IMR-90 (cell line): ENCODE data around the gene HOXC6. TPM values are rescaled to one million over a fixed set of nuclear protein-coding genes. Genes with fewer than 3 reads are reported as not detected.

Experiments used
- ATAC-seq: fragments of 200-7000 bp; cut with Tn5 transposase; 2 replicates; pipeline ENCODE4 v1.9.1; 2020; ENCODE audit warnings: low read depth, mild to moderate bottlenecking, moderate library complexity
- BruUV-seq: library from RNA; stranded (reverse); fragments of 400-500 nt; replicated peaks from 2 replicates; lab custom pipeline; 2021; lab: Mats Ljungman, UMichigan
- CTCF ChIA-PET: fragments of 300-600 bp; formaldehyde crosslinking; extraction: SDS; loops from one replicate; lab custom pipeline; 2021; ENCODE audit warnings: antibody characterized with exemption; lab: Yijun Ruan, JAX
- POLR2A ChIA-PET: fragments of 300-600 bp; sonication (Branson Sonifier 250); formaldehyde crosslinking; loops from one replicate; lab custom pipeline; 2022; ENCODE audit warnings: antibody characterized with exemption; ENCODE audit not compliant: unreplicated experiment; lab: Charles Lee
- DNase-seq: peaks from one replicate; pipeline ENCODE4 v3.0.0; 2013
- H2AFZ ChIP-seq: replicated peaks from 2 replicates; pipeline ENCODE3; 2013; ENCODE audit warnings: low read length, mild to moderate bottlenecking; ENCODE audit not compliant: poor library complexity
- H2AK5ac ChIP-seq: 2 replicates; pipeline ENCODE4 v1.6.1; 2013; ENCODE audit warnings: low read depth, low read length, inconsistent platforms
- H2AK9ac ChIP-seq: replicated peaks from 2 replicates; pipeline ENCODE3; 2013; ENCODE audit warnings: mild to moderate bottlenecking, low read depth, low read length, moderate library complexity; ENCODE audit not compliant: poor library complexity
- H2BK120ac ChIP-seq: 2 replicates; pipeline ENCODE4 v1.6.1; 2013; ENCODE audit warnings: low read depth, low read length, inconsistent platforms
- H2BK15ac ChIP-seq: 3 replicates; pipeline ENCODE4 v1.6.1; 2013; ENCODE audit warnings: low read depth, low read length, inconsistent platforms
- H2BK20ac ChIP-seq: 2 replicates; pipeline ENCODE4 v1.6.1; 2013; ENCODE audit warnings: low read depth, mild to moderate bottlenecking, inconsistent platforms, low read length, moderate library complexity
- H2BK5ac ChIP-seq: 2 replicates; pipeline ENCODE4 v1.6.1; 2013; ENCODE audit warnings: mild to moderate bottlenecking, low read depth, low read length, inconsistent platforms; ENCODE audit not compliant: poor library complexity, severe bottlenecking
- H3K14ac ChIP-seq: replicated peaks from 2 replicates; pipeline ENCODE4 v1.6.1; 2013; ENCODE audit warnings: low read depth, low read length, inconsistent platforms
- H3K18ac ChIP-seq: 2 replicates; pipeline ENCODE4 v1.6.1; 2013; ENCODE audit warnings: low read depth, low read length, control low read depth
- H3K23ac ChIP-seq: 2 replicates; pipeline ENCODE4 v1.6.1; 2013; ENCODE audit warnings: low read depth, low read length, inconsistent platforms
- H3K27ac ChIP-seq: 2 replicates; pipeline ENCODE4 v1.5.1; 2013; ENCODE audit warnings: mild to moderate bottlenecking, control low read depth, low read length; ENCODE audit not compliant: insufficient read depth
- H3K27me3 ChIP-seq: 2 replicates; pipeline ENCODE4 v1.6.1; 2013; ENCODE audit warnings: low read length; ENCODE audit not compliant: control insufficient read depth, insufficient read depth
- H3K36me3 ChIP-seq: 2 replicates; pipeline ENCODE4 v1.6.1; 2013; ENCODE audit warnings: low read length, mixed read lengths; ENCODE audit not compliant: control insufficient read depth, insufficient read depth
- H3K4ac ChIP-seq: 2 replicates; pipeline ENCODE4 v1.6.1; 2013; ENCODE audit warnings: low read depth, low read length, inconsistent platforms
- H3K4me1 ChIP-seq: 2 replicates; pipeline ENCODE4 v1.6.1; 2013; ENCODE audit warnings: low read length, mixed read lengths; ENCODE audit not compliant: control insufficient read depth, insufficient read depth
- H3K4me2 ChIP-seq: 2 replicates; pipeline ENCODE4 v1.6.1; 2013; ENCODE audit warnings: low read depth, mild to moderate bottlenecking, control low read depth, low read length, moderate library complexity
- H3K4me3 ChIP-seq: 2 replicates; pipeline ENCODE4 v1.5.1; 2013; ENCODE audit warnings: low read depth, mild to moderate bottlenecking, control low read depth, low read length, moderate library complexity; ENCODE audit not compliant: insufficient read depth
- H3K56ac ChIP-seq: 2 replicates; pipeline ENCODE4 v1.6.1; 2013; ENCODE audit warnings: low read length, inconsistent platforms; ENCODE audit not compliant: insufficient read depth; ENCODE audit errors: extremely low read depth
- H3K79me1 ChIP-seq, 2 experiments: 2 replicates each; pipeline ENCODE4 v1.6.1; 2013; ENCODE audit warnings: low read length in 2 of 2, inconsistent platforms in 1 of 2, low read depth in 1 of 2
- H3K9ac ChIP-seq: 2 replicates; pipeline ENCODE4 v1.6.1; 2013; ENCODE audit warnings: low read depth, low read length, control low read depth
- H3K9me1 ChIP-seq: 2 replicates; pipeline ENCODE4 v1.6.1; 2013; ENCODE audit warnings: low read length, inconsistent platforms; ENCODE audit not compliant: insufficient read depth
- H3K9me3 ChIP-seq: 2 replicates; pipeline ENCODE4 v1.6.1; 2013; ENCODE audit warnings: low read length; ENCODE audit not compliant: control insufficient read depth, insufficient read depth
- H4K20me1 ChIP-seq: 2 replicates; pipeline ENCODE4 v1.6.1; 2013; ENCODE audit warnings: low read length, inconsistent platforms; ENCODE audit not compliant: insufficient read depth
- H4K5ac ChIP-seq: 2 replicates; pipeline ENCODE4 v1.6.1; 2013; ENCODE audit warnings: mild to moderate bottlenecking, low read depth, low read length, control low read depth
- H4K8ac ChIP-seq, 2 experiments: 2 replicates each; pipeline ENCODE4 v1.6.1; 2013; ENCODE audit warnings: low read depth in 2 of 2, low read length in 2 of 2, control low read depth in 1 of 2, inconsistent platforms in 1 of 2
- H4K91ac ChIP-seq: 2 replicates; pipeline ENCODE4 v1.6.1; 2013; ENCODE audit warnings: low read depth, low read length, inconsistent platforms; ENCODE audit not compliant: insufficient read depth
- BHLHE40 ChIP-seq: fragments of 150-350 bp; IDR thresholded peaks from 2 replicates; pipeline ENCODE4 v1.6.1; 2016; ENCODE audit warnings: mild to moderate bottlenecking, low read depth, low read length
- CEBPB ChIP-seq: IDR thresholded peaks from 2 replicates; pipeline ENCODE4 v1.6.1; 2012; ENCODE audit warnings: low read depth, low read length, improper control_type of control experiment
- CHD1 ChIP-seq: IDR thresholded peaks from 2 replicates; pipeline ENCODE4 v1.6.1; 2012; ENCODE audit warnings: low read depth, low read length, improper control_type of control experiment
- CTCF ChIP-seq: conservative IDR thresholded peaks from 2 replicates; pipeline ENCODE4 v1.5.1; 2012; ENCODE audit warnings: mild to moderate bottlenecking, low read depth, low read length, improper control_type of control experiment
- ELK1 ChIP-seq: fragments of 150-350 bp; IDR thresholded peaks from 2 replicates; pipeline ENCODE4 v1.6.1; 2016; ENCODE audit warnings: low read depth, mild to moderate bottlenecking, low read length, moderate library complexity, borderline replicate concordance
- FOS ChIP-seq: fragments of 150-350 bp; IDR thresholded peaks from 2 replicates; pipeline ENCODE4 v1.6.1; 2016; ENCODE audit warnings: low read depth, low read length
- MAFK ChIP-seq: IDR thresholded peaks from 2 replicates; pipeline ENCODE4 v1.6.1; 2012; ENCODE audit warnings: low read depth, low read length, improper control_type of control experiment
- MAZ ChIP-seq: IDR thresholded peaks from 2 replicates; pipeline ENCODE4 v1.6.1; 2012; ENCODE audit warnings: low read depth, mild to moderate bottlenecking, low read length, improper control_type of control experiment, moderate library complexity, borderline replicate concordance
- MXI1 ChIP-seq: IDR thresholded peaks from 2 replicates; pipeline ENCODE4 v1.6.1; 2012; ENCODE audit warnings: low read depth, mild to moderate bottlenecking, low read length, moderate library complexity, borderline replicate concordance
- NFE2L2 ChIP-seq: fragments of 150-350 bp; IDR thresholded peaks from 2 replicates; pipeline ENCODE4 v1.6.1; 2016; ENCODE audit warnings: low read depth, mild to moderate bottlenecking, low read length
- POLR2A ChIP-seq: IDR thresholded peaks from 2 replicates; pipeline ENCODE4 v1.6.1; 2012; ENCODE audit warnings: mild to moderate bottlenecking, low read depth, low read length
- RAD21 ChIP-seq: IDR thresholded peaks from 2 replicates; pipeline ENCODE4 v1.6.1; 2012; ENCODE audit warnings: low read length, improper control_type of control experiment
- RCOR1 ChIP-seq: IDR thresholded peaks from 2 replicates; pipeline ENCODE4 v1.6.1; 2012; ENCODE audit warnings: mild to moderate bottlenecking, low read length, improper control_type of control experiment; ENCODE audit not compliant: insufficient replicate concordance
- RFX5 ChIP-seq: IDR thresholded peaks from 2 replicates; pipeline ENCODE4 v1.8.0; 2012; ENCODE audit warnings: low read depth, mild to moderate bottlenecking, low read length, moderate library complexity
- SMC3 ChIP-seq: fragments of 150-350 bp; IDR thresholded peaks from 2 replicates; pipeline ENCODE4 v1.6.1; 2016; ENCODE audit warnings: low read depth, mild to moderate bottlenecking, antibody characterized with exemption, low read length, moderate library complexity
- USF2 ChIP-seq: fragments of 150-350 bp; IDR thresholded peaks from 2 replicates; pipeline ENCODE4 v1.6.1; 2017; ENCODE audit warnings: mild to moderate bottlenecking, antibody characterized with exemption, low read length, low read depth
- WGBS, 2 experiments: methylation state at CpG; one replicate each; pipeline versions ENCODE4 v1.1.5 to v1.1.7; 2013; ENCODE audit warnings: missing lambda C conversion rate in 2 of 2; ENCODE audit not compliant: insufficient read length in 1 of 2; ENCODE audit errors: extremely low coverage in 2 of 2; 5-methylcytosine and 5-hydroxymethylcytosine counted together
- dilution Hi-C: fragments of 300-500 bp; cut with HindIII; formaldehyde crosslinking; loops from one replicate; pipeline ENCODE4 v1.14.3; 2018; ENCODE audit warnings: low sequenced_read_pairs; ENCODE audit not compliant: unreplicated experiment
- in situ Hi-C: fragments of 300-500 bp; cut with MboI; formaldehyde crosslinking; loops from 3 replicates; pipeline ENCODE4 v1.14.3; 2019; ENCODE audit warnings: low sequenced_read_pairs, inconsistent platforms, mixed read lengths
- intact Hi-C: fragments of 100-400 bp; cut with micrococcal nuclease; formaldehyde crosslinking; loops from 2 replicates; pipeline ENCODE4 v1.10.0; 2022
- polyA plus RNA-seq, 3 experiments: library from polyadenylated mRNA; depleted of rRNA; stranded (reverse); fragments of >200 nt; gene quantifications; 2 replicates each; pipeline ENCODE4 v1.2.3, GENCODE V29; 2012; ENCODE audit warnings: low replicate concordance in 1 of 3
- total RNA-seq: library from RNA; depleted of rRNA; stranded (reverse); fragments of >200 nt; gene quantifications from 2 replicates; pipeline ENCODE4 v1.2.3, GENCODE V29; 2012

Gene HOXC6
- total and polyA plus RNA-seq, 2 of the 4 experiments (the other 2 are of a cell fraction) = 1.1 TPM; not detected in 1

- intact Hi-C loops (no loop called here), dilution Hi-C loops (no loop called here), in situ Hi-C loops (no loop called here)
- Histone ChIP-seq H2AK9ac (no peak overlapping the region), H3K4me2 (no peak overlapping the region), H3K9me3 (no peaks in the 10 kb centered on the region), H3K27me3 (peaks cover 14% of the 10 kb centered on the region), H2BK20ac (no peak overlapping the region), H3K56ac (no peak overlapping the region), H3K4me1 (no peaks in the 10 kb centered on the region), H3K79me1 (no peaks in the 10 kb centered on the region), H3K9ac (no peak overlapping the region), H2BK120ac (no peak overlapping the region), H4K91ac (no peak overlapping the region), H2AK5ac (no peak overlapping the region), H4K8ac (no peak overlapping the region), H2BK5ac (no peak overlapping the region), H3K23ac (no peak overlapping the region), H3K27ac (no peak overlapping the region), H3K14ac (no peak overlapping the region), H3K4me3 (no peak overlapping the region), H4K20me1 (no peaks in the 10 kb centered on the region), H4K5ac (no peak overlapping the region), H3K4ac (no peak overlapping the region), H3K9me1 (peaks cover 3% of the 10 kb centered on the region; the same call in 1 of the 2 replicates), H3K18ac (no peak overlapping the region), H3K36me3 (no peaks in the 10 kb centered on the region), H2BK15ac (no peak overlapping the region), H2AFZ (no peak overlapping the region)
- CTCF ChIA-PET = no interaction called here
- POLR2A ChIA-PET = interaction anchor here (0.6 kb wide), 1 partner anchor 1458 kb away, joined by 4 read pairs; no protein-coding TSS in a partner anchor
- WGBS, 2 experiments = 100% methylated on average over 1 of the region's 4 CpGs; no CpG with 5 or more reads in 1 of the 2 experiments
- BruUV-seq = no TSS peak
- no peak for DNase-seq
- ATAC-seq = no peak
- TF ChIP-seq RFX5 = no peak
- TF ChIP-seq SMC3 = no peak
- no peak for TF ChIP-seq POLR2A
- TF ChIP-seq CEBPB = no peak
- no peak for TF ChIP-seq RAD21
- TF ChIP-seq FOS = no peak
- TF ChIP-seq CHD1 = no peak
- no peak for TF ChIP-seq USF2
- TF ChIP-seq MAZ = no peak
- TF ChIP-seq MAFK = no peak
- TF ChIP-seq NFE2L2 = no peak
- no peak for TF ChIP-seq MXI1
- TF ChIP-seq CTCF = no peak
- no peak for TF ChIP-seq BHLHE40
- no peak for TF ChIP-seq ELK1
- TF ChIP-seq RCOR1 = no peak
These were observed 40.3 kb downstream of the HOXC6 start for GRCh38 chr12:54068418-54069070.
